ENCODE data around the gene ZNF343.

ZNF343 gene

DNA sequence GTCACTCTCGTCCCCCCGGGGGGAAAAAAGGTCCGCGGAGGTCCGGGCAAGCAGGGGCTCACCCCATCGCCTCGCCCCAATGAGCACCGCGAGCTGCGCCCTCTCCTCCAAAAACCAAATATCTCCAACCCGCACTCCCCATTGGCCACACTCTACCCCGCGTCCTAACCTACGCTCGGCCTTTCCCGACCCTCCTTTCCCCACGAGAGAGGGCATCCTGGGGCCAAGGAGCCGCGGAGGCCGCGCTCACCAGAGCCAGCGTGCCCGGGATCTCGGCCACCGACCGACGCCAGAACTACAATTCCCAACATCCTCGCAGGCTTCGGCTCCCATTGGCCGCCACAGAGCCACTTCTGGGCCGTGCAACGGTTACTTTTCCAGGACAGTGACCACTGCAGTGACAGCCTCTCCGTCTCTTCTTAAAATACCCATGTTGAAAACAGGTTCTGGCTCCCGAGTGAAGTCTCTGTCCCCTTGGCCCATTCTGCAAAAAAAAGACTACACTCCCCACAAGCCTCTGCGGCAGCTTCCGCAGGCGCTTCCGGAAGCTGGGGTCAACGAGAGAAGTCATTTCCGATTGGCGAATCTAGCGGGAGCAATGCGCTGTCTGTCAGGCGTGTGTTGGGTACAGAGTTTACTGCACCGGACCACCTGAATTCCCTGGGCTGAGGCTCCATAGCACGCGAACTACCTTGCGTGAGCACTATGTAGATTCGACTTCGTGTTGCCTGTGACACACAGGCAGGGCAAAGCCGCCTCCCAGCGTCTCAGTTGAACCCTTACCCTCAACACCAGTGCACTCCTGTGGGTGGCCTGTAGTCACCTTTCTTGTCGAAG lies at the start of gene ZNF343:
Gene ZNF343 (minus strand): TSS at position 285 of the 837 bp plus-strand sequence. CDS start 15,020 bp downstream, outside the sequence.
- TF ChIP-seq JUND (IDR thresholded peaks at IDR 0.05; ENCODE audit: low read depth) = no peak
- peak; percentile 83 to 86 for DNase-seq (ENCODE audit: low read depth in 1 of 2, low spot score in 1 of 2)
- in situ Hi-C loops (cut with HindIII; ENCODE audit: low pct_unique_long_range_greater_than_20kb, low sequenced_read_pairs) = no loop called here

- in situ Hi-C loops (cut with HindIII; ENCODE audit: low pct_unique_long_range_greater_than_20kb, low sequenced_read_pairs) = no loop called here
- no peak for TF ChIP-seq JUND (IDR thresholded peaks at IDR 0.05; ENCODE audit: low read depth)
- no peak for DNase-seq (ENCODE audit: low read depth in 1 of 2, low spot score in 1 of 2)
Observed at GRCh38 chr20:2557873-2558580, 49.3 kb upstream of the ZNF343 start.

GRCh38 chr20:2545594-2545993 lies 36.9 kb upstream of the ZNF343 start:
- DNase-seq (ENCODE audit: low read depth in 1 of 2, low spot score in 1 of 2) = no peak
- in situ Hi-C loops (cut with HindIII; ENCODE audit: low pct_unique_long_range_greater_than_20kb, low sequenced_read_pairs) = no loop called here
- TF ChIP-seq JUND (IDR thresholded peaks at IDR 0.05; ENCODE audit: low read depth) = no peak

- in situ Hi-C loops (cut with HindIII; ENCODE audit: low pct_unique_long_range_greater_than_20kb, low sequenced_read_pairs) = no loop called here
- TF ChIP-seq JUND (IDR thresholded peaks at IDR 0.05; ENCODE audit: low read depth) = no peak
- no peak for DNase-seq (ENCODE audit: low read depth in 1 of 2, low spot score in 1 of 2)
Observed at GRCh38 chr20:2544211-2544610, 35.5 kb upstream of the ZNF343 start.

- no peak for TF ChIP-seq JUND (IDR thresholded peaks at IDR 0.05; ENCODE audit: low read depth)
- no peak for DNase-seq (ENCODE audit: low read depth in 1 of 2, low spot score in 1 of 2)
- in situ Hi-C loops (cut with HindIII; ENCODE audit: low pct_unique_long_range_greater_than_20kb, low sequenced_read_pairs) = no loop called here
Observed at GRCh38 chr20:2542361-2542760, 33.6 kb upstream of the ZNF343 start.

- no peak for DNase-seq (ENCODE audit: low read depth in 1 of 2, low spot score in 1 of 2)
- no peak for TF ChIP-seq JUND (IDR thresholded peaks at IDR 0.05; ENCODE audit: low read depth)
- in situ Hi-C loops (cut with HindIII; ENCODE audit: low pct_unique_long_range_greater_than_20kb, low sequenced_read_pairs) = no loop called here
Observed at GRCh38 chr20:2541940-2542339, 33.2 kb upstream of the ZNF343 start.

DNA sequence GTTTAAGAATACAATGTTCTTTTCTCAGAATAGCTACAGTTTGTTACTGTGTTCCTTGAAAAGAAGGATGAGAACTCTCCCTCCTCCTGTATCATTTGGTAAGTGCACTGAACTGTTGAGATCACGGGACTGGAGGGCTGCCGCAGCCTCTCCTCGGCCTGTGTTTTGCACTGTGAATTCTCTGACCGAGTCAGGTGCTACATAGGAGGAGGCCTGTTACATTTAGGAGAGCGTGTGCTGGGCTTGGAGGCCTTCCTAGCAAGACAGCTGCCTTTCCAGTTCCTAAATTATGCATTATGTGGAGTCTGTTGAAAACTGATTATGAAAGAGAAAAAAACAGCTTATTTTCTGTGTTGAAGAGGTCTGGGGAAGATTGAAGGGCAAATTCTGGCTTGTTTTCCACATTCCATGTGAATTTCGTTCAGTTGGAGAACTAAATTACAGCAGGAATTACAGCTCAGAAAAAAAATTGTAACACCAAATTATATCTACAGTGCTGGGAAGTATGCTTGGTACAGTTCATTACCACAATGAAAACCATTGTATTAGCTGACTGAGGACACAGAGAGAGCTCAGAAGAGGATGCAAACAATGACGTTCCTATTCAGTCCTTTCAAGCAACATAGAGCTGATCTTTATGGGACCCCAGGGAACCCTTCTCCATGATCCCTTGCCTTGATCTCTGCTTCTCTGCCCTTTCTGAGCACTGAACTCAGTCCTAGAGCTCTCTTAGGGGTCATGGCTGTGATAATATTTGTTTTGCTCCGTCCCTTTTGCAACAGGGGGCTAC lies 30.4 kb upstream of the ZNF343 start:
- no peak for TF ChIP-seq JUND (IDR thresholded peaks at IDR 0.05; ENCODE audit: low read depth)
- in situ Hi-C loops (cut with HindIII; ENCODE audit: low pct_unique_long_range_greater_than_20kb, low sequenced_read_pairs) = no loop called here
- no peak for DNase-seq (ENCODE audit: low read depth in 1 of 2, low spot score in 1 of 2)

DNA sequence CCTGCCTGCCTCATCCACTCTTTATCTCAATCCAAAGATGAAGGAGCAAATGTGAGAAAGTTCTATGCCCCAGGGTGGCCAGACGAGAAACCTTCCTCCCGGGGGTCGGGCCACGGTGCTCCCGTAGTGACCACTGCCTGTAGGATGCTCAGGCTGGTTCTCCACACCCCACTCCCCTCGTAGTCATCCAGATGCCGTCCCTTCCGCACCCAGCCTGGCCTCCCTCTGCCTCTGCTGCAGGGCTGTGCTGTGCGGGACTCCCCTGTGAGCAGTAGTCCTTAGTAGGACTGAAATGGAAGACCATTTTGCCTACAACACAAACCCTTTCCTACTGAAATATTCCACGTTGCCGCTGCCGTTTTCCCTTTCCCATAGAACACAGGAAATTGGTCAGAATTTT lies 29.6 kb upstream of the ZNF343 start:
- no peak for TF ChIP-seq JUND (IDR thresholded peaks at IDR 0.05; ENCODE audit: low read depth)
- in situ Hi-C loops (cut with HindIII; ENCODE audit: low pct_unique_long_range_greater_than_20kb, low sequenced_read_pairs) = no loop called here
- no peak for DNase-seq (ENCODE audit: low read depth in 1 of 2, low spot score in 1 of 2)

GRCh38 chr20:2537101-2537500 lies 28.4 kb upstream of the ZNF343 start:
- TF ChIP-seq JUND (IDR thresholded peaks at IDR 0.05; ENCODE audit: low read depth) = no peak
- no peak for DNase-seq (ENCODE audit: low read depth in 1 of 2, low spot score in 1 of 2)
- in situ Hi-C loops (cut with HindIII; ENCODE audit: low pct_unique_long_range_greater_than_20kb, low sequenced_read_pairs) = no loop called here

- no peak for DNase-seq (ENCODE audit: low read depth in 1 of 2, low spot score in 1 of 2)
- no peak for TF ChIP-seq JUND (IDR thresholded peaks at IDR 0.05; ENCODE audit: low read depth)
- in situ Hi-C loops (cut with HindIII; ENCODE audit: low pct_unique_long_range_greater_than_20kb, low sequenced_read_pairs) = no loop called here
Observed at GRCh38 chr20:2536560-2536986, 27.9 kb upstream of the ZNF343 start, which contains the start of gene TMC2. Gene TMC2 (plus strand): TSS chr20:2536573. CDS start chr20:2536622, 49 bp downstream.

- no peak for TF ChIP-seq JUND (IDR thresholded peaks at IDR 0.05; ENCODE audit: low read depth)
- no peak for DNase-seq (ENCODE audit: low read depth in 1 of 2, low spot score in 1 of 2)
- in situ Hi-C loops (cut with HindIII; ENCODE audit: low pct_unique_long_range_greater_than_20kb, low sequenced_read_pairs) = no loop called here
Observed at GRCh38 chr20:2535711-2536559, 27.2 kb upstream of the ZNF343 start.

DNA sequence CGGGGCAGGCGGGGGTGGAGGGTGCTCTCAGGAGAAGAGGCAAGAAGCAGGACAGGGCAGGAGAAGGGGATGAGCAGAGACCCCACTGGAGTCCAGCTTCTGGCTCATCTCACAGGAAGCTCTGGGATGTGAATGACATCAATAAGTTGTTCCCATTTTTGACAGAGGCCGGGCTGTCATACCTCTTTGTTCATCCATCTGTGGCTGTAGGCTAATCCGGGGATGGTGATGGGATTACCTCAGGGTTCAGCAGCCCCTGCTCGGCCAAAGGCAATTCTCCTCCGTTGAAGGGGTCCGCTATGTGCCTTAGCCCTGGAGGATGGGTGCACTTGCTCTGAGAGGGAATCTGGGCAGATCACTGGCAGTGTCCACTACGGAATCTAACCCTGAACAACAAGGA lies 24.4 kb upstream of the ZNF343 start:
- no peak for TF ChIP-seq JUND (IDR thresholded peaks at IDR 0.05; ENCODE audit: low read depth)
- DNase-seq (ENCODE audit: low read depth in 1 of 2, low spot score in 1 of 2) = no peak
- in situ Hi-C loops (cut with HindIII; ENCODE audit: low pct_unique_long_range_greater_than_20kb, low sequenced_read_pairs) = no loop called here

Data from T47D (cell line).